RWPE1 (cell line): ENCODE results near the gene GPSM1.

ENCODE experiments used
- CTCF ChIA-PET: fragments of 350-600 bp; sonication (Branson Sonifier 250); formaldehyde crosslinking; extraction: SDS; loops from one replicate; lab custom pipeline; 2021; lab: Yijun Ruan, JAX
- POLR2A ChIA-PET: fragments of 400-600 bp; formaldehyde crosslinking; extraction: SDS; loops from one replicate; lab custom pipeline; 2020; ENCODE audit warnings: antibody characterized with exemption; ENCODE audit not compliant: low non-redundant PET; lab: Yijun Ruan, JAX
- DNase-seq: peaks from one replicate; pipeline ENCODE4 v3.0.0; 2012; ENCODE audit warnings: low spot score
- H3K27ac ChIP-seq: fragments of 450-650 bp; 2 replicates; pipeline ENCODE4 v1.5.1; 2017
- CTCF ChIP-seq: fragments of 450-650 bp; conservative IDR thresholded peaks from 2 replicates; pipeline ENCODE4 v1.5.1; 2017; ENCODE audit warnings: low read depth, mild to moderate bottlenecking

Gene GPSM1

GRCh38 chr9:136289651-136290507, 37.5 kb upstream of the GPSM1 start:
- ChIA-PET CTCF (interaction anchor here (0.6 kb wide), 1 partner anchor 32 kb away, joined by 3 read pairs; no protein-coding TSS in a partner anchor), POLR2A (no interaction called here)
- no peak overlapping the region for H3K27ac ChIP-seq
- no peak for TF ChIP-seq CTCF
- DNase-seq: no peak

- DNase-seq: no peak
- ChIA-PET POLR2A (no interaction called here), CTCF (no interaction called here)
- H3K27ac ChIP-seq: no peak overlapping the region
- TF ChIP-seq CTCF: no peak
These were observed 36.8 kb upstream of the GPSM1 start for GRCh38 chr9:136290508-136291000.

- no peak for TF ChIP-seq CTCF
- H3K27ac ChIP-seq: no peak overlapping the region
- DNase-seq: no peak
- ChIA-PET POLR2A (no interaction called here), CTCF (interaction anchor here (0.6 kb wide), 1 partner anchor 165 kb away, joined by 3 read pairs; no protein-coding TSS in a partner anchor)
These were observed 35.9 kb upstream of the GPSM1 start for GRCh38 chr9:136291306-136292025.

GRCh38 chr9:136292026-136292538, 35.3 kb upstream of the GPSM1 start:
- no peak for TF ChIP-seq CTCF
- DNase-seq: no peak
- ChIA-PET CTCF (interaction anchor here (0.6 to 0.9 kb wide), 2 partner anchors 15 to 165 kb away, joined by 3 read pairs; no protein-coding TSS in a partner anchor), POLR2A (no interaction called here)
- peak overlapping the region; percentile 37 for H3K27ac ChIP-seq

GRCh38 chr9:136292591-136293448, 34.5 kb upstream of the GPSM1 start:
- DNase-seq: no peak

More at GRCh38 chr9:136292591-136293448, 34.5 kb upstream of the GPSM1 start:
- H3K27ac ChIP-seq: peak overlapping the region; percentile 37
- TF ChIP-seq CTCF: no peak
- ChIA-PET CTCF (interaction anchor here (0.9 kb wide), 1 partner anchor 16 kb away, joined by 3 read pairs; no protein-coding TSS in a partner anchor), POLR2A (no interaction called here)
